ENCODE data around the gene ST6GAL1. TPM values are rescaled to one million over a fixed set of nuclear protein-coding genes. Genes with fewer than 3 reads are reported as not detected.

Gene ST6GAL1
- total RNA-seq, 2 donors from 2014 or later: 57.2 to 81.8 TPM

- H3K9me3 ChIP-seq: no peaks in the 10 kb centered on the region
- H3K9ac ChIP-seq (ENCODE audit: low read depth in 2 of 2, low read length in 2 of 2): no peak overlapping the region
- no peak overlapping the region for H3K4me3 ChIP-seq
- DNase-seq: no peak
- intact Hi-C loops (cut with DNase I): loop anchor here (2.0 kb wide), 1 partner anchor 50 kb away; no protein-coding TSS in a partner anchor
- no peaks in the 10 kb centered on the region for H3K4me1 ChIP-seq
- H3K27me3 ChIP-seq: no peaks in the 10 kb centered on the region
- no peak for TF ChIP-seq CTCF (IDR thresholded peaks at IDR 0.05)
- no peaks in the 10 kb centered on the region for H3K36me3 ChIP-seq
- no peak overlapping the region for H3K27ac ChIP-seq
Measured at GRCh38 chr3:187114511-187114910, 184.2 kb downstream of the ST6GAL1 start.

- Histone ChIP-seq H3K9ac (ENCODE audit: low read depth in 2 of 2, low read length in 2 of 2) (no peak overlapping the region), H3K36me3 (no peaks in the 10 kb centered on the region), H3K4me1 (no peaks in the 10 kb centered on the region), H3K9me3 (no peaks in the 10 kb centered on the region), H3K27me3 (no peaks in the 10 kb centered on the region), H3K27ac (no peak overlapping the region), H3K4me3 (no peak overlapping the region)
- intact Hi-C loops (cut with DNase I): no loop called here
- TF ChIP-seq CTCF (IDR thresholded peaks at IDR 0.05): no peak
- no peak for DNase-seq
Measured at GRCh38 chr3:187120326-187120725, 190.0 kb downstream of the ST6GAL1 start.

GRCh38 chr3:187122261-187122660 lies 191.9 kb downstream of the ST6GAL1 start:
- H3K4me1 ChIP-seq: no peaks in the 10 kb centered on the region
- H3K9me3 ChIP-seq: no peaks in the 10 kb centered on the region
- H3K27ac ChIP-seq: no peak overlapping the region
- no peak overlapping the region for H3K9ac ChIP-seq (ENCODE audit: low read depth in 2 of 2, low read length in 2 of 2)
- no peak for DNase-seq
- H3K36me3 ChIP-seq: no peaks in the 10 kb centered on the region
- no peak for TF ChIP-seq CTCF (IDR thresholded peaks at IDR 0.05)
- no peaks in the 10 kb centered on the region for H3K27me3 ChIP-seq
- intact Hi-C loops (cut with DNase I): no loop called here
- no peak overlapping the region for H3K4me3 ChIP-seq

GRCh38 chr3:187125319-187126031 lies 195.1 kb downstream of the ST6GAL1 start:
- Histone ChIP-seq H3K36me3 (no peaks in the 10 kb centered on the region), H3K9me3 (no peaks in the 10 kb centered on the region), H3K27ac (no peak overlapping the region), H3K9ac (ENCODE audit: low read depth in 2 of 2, low read length in 2 of 2) (no peak overlapping the region), H3K4me1 (no peaks in the 10 kb centered on the region), H3K27me3 (no peaks in the 10 kb centered on the region), H3K4me3 (no peak overlapping the region)
- intact Hi-C loops (cut with DNase I): no loop called here
- no peak for DNase-seq
- no peak for TF ChIP-seq CTCF (IDR thresholded peaks at IDR 0.05)

Other genes with a start within 250 kb of the ST6GAL1 start
- 1 to 10 TPM; 1.0 to 1.2 TPM for gene KNG1, start 213.2 kb upstream of the ST6GAL1 start, total RNA-seq
- 100 to 1,000 TPM; 337 to 366 TPM for gene EIF4A2, start 146.9 kb upstream of the ST6GAL1 start, total RNA-seq
- gene RFC4, start 124.0 kb upstream of the ST6GAL1 start, total RNA-seq: 10 to 100 TPM; 13.4 to 40.4 TPM
- gene ADIPOQ, start 87.8 kb upstream of the ST6GAL1 start, total RNA-seq: under 1 TPM; 0.17 to 0.58 TPM
- 10 to 100 TPM in 1 of 2 donors, 1 to 10 TPM in 1; 2.6 to 11.6 TPM for gene RPL39L, start 209.0 kb downstream of the ST6GAL1 start, total RNA-seq

All from colonic mucosa (tissue), 4 donors.